Measurements from ENCODE around the gene TMEM167A.

The TMEM167A gene

GRCh38 chr5:83076742-83077661 lies at the start of gene TMEM167A, which contains the start of gene XRCC4:
TMEM167A (minus strand) TSS chr5:83077394; CDS start chr5:83077323, 71 bp downstream.
XRCC4 (plus strand) TSS chr5:83077547; CDS start chr5:83104920, 27,373 bp downstream.
- H3K4me3 ChIP-seq (ENCODE audit: low read depth, low read length): peak within 1 kb of the TSS; percentile 98

GRCh38 chr5:83126501-83126900 lies 49.3 kb upstream of the TMEM167A start:
- H3K4me3 ChIP-seq (ENCODE audit: low read depth, low read length): no peak overlapping the region

- H3K4me3 ChIP-seq (ENCODE audit: low read depth, low read length): no peak overlapping the region
These were observed 48.4 kb upstream of the TMEM167A start for GRCh38 chr5:83125560-83125959.

GRCh38 chr5:83124593-83124992 lies 47.4 kb upstream of the TMEM167A start:
- no peak overlapping the region for H3K4me3 ChIP-seq (ENCODE audit: low read depth, low read length)

- H3K4me3 ChIP-seq (ENCODE audit: low read depth, low read length): no peak overlapping the region
These were observed 41.8 kb upstream of the TMEM167A start for GRCh38 chr5:83118976-83119375.

- no peak overlapping the region for H3K4me3 ChIP-seq (ENCODE audit: low read depth, low read length)
These were observed 41.3 kb upstream of the TMEM167A start for GRCh38 chr5:83118471-83118870.

GRCh38 chr5:83115816-83116215 lies 38.6 kb upstream of the TMEM167A start:
- no peak overlapping the region for H3K4me3 ChIP-seq (ENCODE audit: low read depth, low read length)

GRCh38 chr5:83109380-83109779 lies 32.2 kb upstream of the TMEM167A start:
- H3K4me3 ChIP-seq (ENCODE audit: low read depth, low read length): no peak overlapping the region

- H3K4me3 ChIP-seq (ENCODE audit: low read depth, low read length): no peak overlapping the region
These were observed 30.7 kb upstream of the TMEM167A start for GRCh38 chr5:83107692-83108420.

- no peak overlapping the region for H3K4me3 ChIP-seq (ENCODE audit: low read depth, low read length)
These were observed 26.8 kb upstream of the TMEM167A start for GRCh38 chr5:83104021-83104420.

- no peak overlapping the region for H3K4me3 ChIP-seq (ENCODE audit: low read depth, low read length)
These were observed 25.3 kb upstream of the TMEM167A start for GRCh38 chr5:83102364-83102980.

GRCh38 chr5:83101514-83101913 lies 24.3 kb upstream of the TMEM167A start:
- H3K4me3 ChIP-seq (ENCODE audit: low read depth, low read length): no peak overlapping the region

- no peak overlapping the region for H3K4me3 ChIP-seq (ENCODE audit: low read depth, low read length)
These were observed 22.3 kb upstream of the TMEM167A start for GRCh38 chr5:83099445-83099844.

GRCh38 chr5:83099001-83099400 lies 21.8 kb upstream of the TMEM167A start:
- H3K4me3 ChIP-seq (ENCODE audit: low read depth, low read length): no peak overlapping the region

- H3K4me3 ChIP-seq (ENCODE audit: low read depth, low read length): no peak overlapping the region
These were observed 20.6 kb upstream of the TMEM167A start for GRCh38 chr5:83097689-83098231.

- no peak overlapping the region for H3K4me3 ChIP-seq (ENCODE audit: low read depth, low read length)
These were observed 19.6 kb upstream of the TMEM167A start for GRCh38 chr5:83096660-83097339.

- no peak overlapping the region for H3K4me3 ChIP-seq (ENCODE audit: low read depth, low read length)
These were observed 18.9 kb upstream of the TMEM167A start for GRCh38 chr5:83095957-83096539.

- no peak overlapping the region for H3K4me3 ChIP-seq (ENCODE audit: low read depth, low read length)
These were observed 18.2 kb upstream of the TMEM167A start for GRCh38 chr5:83095163-83095956.

GRCh38 chr5:83093692-83094091 lies 16.5 kb upstream of the TMEM167A start:
- no peak overlapping the region for H3K4me3 ChIP-seq (ENCODE audit: low read depth, low read length)
